Right lung (tissue), 10 donors: ENCODE data around the gene DISC1. TPM values are rescaled to one million over a fixed set of nuclear protein-coding genes. Genes with fewer than 3 reads are reported as not detected.
"Not testable (repeated sequence)": the region's sequence is repeated elsewhere in the genome, so short reads cannot be mapped to it uniquely, and the experiment has no call there.

Experiments used
- DNase-seq, 2 donors: peaks; one replicate each; pipeline ENCODE4 v3.0.0-alpha.2; 2013
- long read RNA-seq, 8 donors: transcript quantifications; one replicate each; lab custom pipeline, GENCODE V29; 2026
- polyA plus RNA-seq, 5 donors: library from polyadenylated mRNA; unstranded; fragments of 120-200 nt; gene quantifications; one replicate each; pipeline versions ENCODE4 v1.2.1 to v1.2.3, GENCODE V29; 2013; ENCODE audit warnings: inconsistent platforms in 1 of 5, low replicate concordance in 1 of 5; ENCODE audit not compliant: insufficient read length in 5 of 5, insufficient read depth in 1 of 5

The DISC1 gene
- polyA plus RNA-seq = 10 to 100 TPM in 2 of 5 donors, 1 to 10 TPM in 3; 7.8 to 11.4 (median 9.7) TPM
- long read RNA-seq, donor 1 = 0 reads
- long read RNA-seq, donor 2 = 0 reads
- long read RNA-seq, donor 3 = 0 reads
- long read RNA-seq, donor 4 = 0 reads
- long read RNA-seq, donor 5 = 0 reads
- long read RNA-seq, donor 6 = 0 reads
- long read RNA-seq, donor 7 = 0 reads
- long read RNA-seq, donor 8 = 0 reads

GRCh38 chr1:231626535-231626950 lies at the start of gene DISC1:
Gene DISC1 (plus strand): TSS chr1:231626790. CDS start chr1:231626868, 78 bp downstream.
- peak; percentile 94 to 95 for DNase-seq

- DNase-seq = no peak
These were observed 49.5 kb upstream of the DISC1 start for GRCh38 chr1:231576804-231577718.

GRCh38 chr1:231580874-231581273 lies 45.7 kb upstream of the DISC1 start:
- no peak for DNase-seq

GRCh38 chr1:231581859-231582258 lies 44.7 kb upstream of the DISC1 start:
- no peak for DNase-seq

GRCh38 chr1:231583376-231583775 lies 43.2 kb upstream of the DISC1 start:
- no peak for DNase-seq

- DNase-seq = peak in 1 of 2 donors; percentile 65
These were observed 42.5 kb upstream of the DISC1 start for GRCh38 chr1:231584117-231584516.

GRCh38 chr1:231584921-231585320 lies 41.7 kb upstream of the DISC1 start:
- DNase-seq = no peak

- DNase-seq = peak in 1 of 2 donors; percentile 44
These were observed 36.0 kb upstream of the DISC1 start for GRCh38 chr1:231590453-231591198.

- no peak for DNase-seq
These were observed 35.1 kb upstream of the DISC1 start for GRCh38 chr1:231591466-231591865.

GRCh38 chr1:231592809-231593208 lies 33.8 kb upstream of the DISC1 start:
- DNase-seq = no peak

- DNase-seq = not testable (repeated sequence)
These were observed 33.3 kb upstream of the DISC1 start for GRCh38 chr1:231593264-231593663.

GRCh38 chr1:231594123-231594522 lies 32.5 kb upstream of the DISC1 start:
- DNase-seq = no peak

- no peak for DNase-seq
These were observed 31.8 kb upstream of the DISC1 start for GRCh38 chr1:231594749-231595148.

GRCh38 chr1:231596337-231596791 lies 30.2 kb upstream of the DISC1 start:
- DNase-seq = no peak

GRCh38 chr1:231597971-231598370 lies 28.6 kb upstream of the DISC1 start:
- DNase-seq = no peak

- DNase-seq = peak; percentile 55 to 58
These were observed 26.1 kb upstream of the DISC1 start for GRCh38 chr1:231600458-231600976.

GRCh38 chr1:231601824-231602672 lies 24.5 kb upstream of the DISC1 start:
- peak in 1 of 2 donors; percentile 31 for DNase-seq

- DNase-seq = no peak
These were observed 24.0 kb upstream of the DISC1 start for GRCh38 chr1:231602673-231602984.

- peak in 1 of 2 donors; percentile 60 for DNase-seq
These were observed 22.9 kb upstream of the DISC1 start for GRCh38 chr1:231603598-231604275.

GRCh38 chr1:231604276-231604621 lies 22.3 kb upstream of the DISC1 start:
- no peak for DNase-seq
